RWPE2 (cell line): ENCODE results near the gene DLST.

Experiments
- ATAC-seq: fragments of 200-7000 bp; cut with Tn5 transposase; 3 replicates; pipeline ENCODE4 v1.9.1; 2021; ENCODE audit warnings: low read depth
- DNase-seq: peaks from one replicate; pipeline ENCODE4 v3.0.0-alpha.2; 2020; ENCODE audit warnings: low spot score
- H3K27ac ChIP-seq: fragments of 450-650 bp; 2 replicates; pipeline ENCODE4 v1.5.1; 2017; ENCODE audit warnings: mild to moderate bottlenecking; ENCODE audit not compliant: poor library complexity, severe bottlenecking
- H3K27me3 ChIP-seq: fragments of 250-450 bp; sonication (Bioruptor Pico); 2 replicates; pipeline ENCODE4 v1.5.1; 2021; ENCODE audit warnings: mild to moderate bottlenecking, moderate library complexity; ENCODE audit not compliant: insufficient read depth, poor library complexity, severe bottlenecking
- H3K36me3 ChIP-seq: fragments of 250-450 bp; sonication (Bioruptor Pico); 2 replicates; pipeline ENCODE4 v1.5.1; 2020; ENCODE audit warnings: low read depth, mild to moderate bottlenecking, moderate library complexity
- H3K4me1 ChIP-seq: fragments of 250-450 bp; sonication (Bioruptor Pico); 2 replicates; pipeline ENCODE4 v1.5.1; 2021; ENCODE audit warnings: mild to moderate bottlenecking, moderate library complexity; ENCODE audit not compliant: insufficient read depth, poor library complexity, severe bottlenecking
- H3K4me3 ChIP-seq: fragments of 250-450 bp; sonication (Bioruptor Pico); 2 replicates; pipeline ENCODE4 v1.5.1; 2021; ENCODE audit warnings: mild to moderate bottlenecking, moderate library complexity; ENCODE audit not compliant: severe bottlenecking
- H3K9me3 ChIP-seq: fragments of 250-450 bp; sonication (Bioruptor Pico); 2 replicates; pipeline ENCODE4 v1.5.1; 2021; ENCODE audit warnings: mild to moderate bottlenecking, moderate library complexity; ENCODE audit not compliant: severe bottlenecking
- TF ChIP-seq, protein P1 (sequence below): fragments of 450-650 bp; IDR thresholded peaks from one replicate; pipeline ENCODE4 v1.5.1; 2017; ENCODE audit warnings: mild to moderate bottlenecking, moderate library complexity; ENCODE audit not compliant: poor library complexity, severe bottlenecking

Gene DLST

DNA sequence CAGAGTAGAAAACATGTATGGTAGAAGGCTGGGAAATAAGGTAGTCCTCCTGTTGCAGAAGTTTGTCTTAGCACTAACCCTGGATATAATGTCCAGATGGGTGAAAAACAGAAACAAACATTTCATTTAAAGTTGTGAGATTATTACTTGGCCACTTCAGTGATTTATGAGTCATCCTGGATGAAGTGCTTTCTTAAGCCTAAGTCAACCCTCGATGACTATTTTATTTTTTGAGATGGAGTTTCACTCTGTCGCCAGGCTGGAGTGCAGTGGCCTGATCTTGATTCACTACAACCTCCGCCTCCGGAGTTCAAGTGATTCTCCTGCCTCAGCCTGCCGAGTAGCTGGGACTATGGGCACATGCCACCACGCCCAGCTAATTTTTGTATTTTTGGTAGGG, 10.2 kb downstream of the DLST start:
- no peak overlapping the region for H3K27ac ChIP-seq
- TF ChIP-seq, protein P1, sequence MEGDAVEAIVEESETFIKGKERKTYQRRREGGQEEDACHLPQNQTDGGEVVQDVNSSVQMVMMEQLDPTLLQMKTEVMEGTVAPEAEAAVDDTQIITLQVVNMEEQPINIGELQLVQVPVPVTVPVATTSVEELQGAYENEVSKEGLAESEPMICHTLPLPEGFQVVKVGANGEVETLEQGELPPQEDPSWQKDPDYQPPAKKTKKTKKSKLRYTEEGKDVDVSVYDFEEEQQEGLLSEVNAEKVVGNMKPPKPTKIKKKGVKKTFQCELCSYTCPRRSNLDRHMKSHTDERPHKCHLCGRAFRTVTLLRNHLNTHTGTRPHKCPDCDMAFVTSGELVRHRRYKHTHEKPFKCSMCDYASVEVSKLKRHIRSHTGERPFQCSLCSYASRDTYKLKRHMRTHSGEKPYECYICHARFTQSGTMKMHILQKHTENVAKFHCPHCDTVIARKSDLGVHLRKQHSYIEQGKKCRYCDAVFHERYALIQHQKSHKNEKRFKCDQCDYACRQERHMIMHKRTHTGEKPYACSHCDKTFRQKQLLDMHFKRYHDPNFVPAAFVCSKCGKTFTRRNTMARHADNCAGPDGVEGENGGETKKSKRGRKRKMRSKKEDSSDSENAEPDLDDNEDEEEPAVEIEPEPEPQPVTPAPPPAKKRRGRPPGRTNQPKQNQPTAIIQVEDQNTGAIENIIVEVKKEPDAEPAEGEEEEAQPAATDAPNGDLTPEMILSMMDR: no peak
- peaks cover 94% of the 10 kb centered on the region for H3K36me3 ChIP-seq
- ATAC-seq: no peak
- no peak overlapping the region for H3K4me3 ChIP-seq
- peaks cover 20% of the 10 kb centered on the region for H3K4me1 ChIP-seq
- H3K27me3 ChIP-seq: no peaks in the 10 kb centered on the region
- no peaks in the 10 kb centered on the region for H3K9me3 ChIP-seq
- no peak for DNase-seq

DNA sequence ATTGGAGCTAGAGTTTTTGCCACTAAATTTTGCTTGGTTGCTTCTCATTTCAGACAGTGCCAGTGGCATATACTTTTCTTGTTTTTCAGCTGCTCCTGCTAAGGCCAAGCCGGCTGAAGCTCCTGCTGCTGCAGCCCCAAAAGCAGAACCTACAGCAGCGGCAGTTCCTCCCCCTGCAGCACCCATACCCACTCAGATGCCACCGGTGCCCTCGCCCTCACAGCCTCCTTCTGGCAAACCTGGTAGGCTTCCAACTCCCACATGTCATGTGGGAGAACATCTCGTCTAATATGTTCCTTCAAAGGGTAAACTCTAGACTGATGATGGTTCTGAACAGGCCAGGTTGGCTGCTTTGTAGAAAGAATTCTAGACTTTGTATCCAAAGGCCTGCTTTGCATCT, 11.0 kb downstream of the DLST start:
- no peak for DNase-seq
- no peak overlapping the region for H3K27ac ChIP-seq
- H3K4me3 ChIP-seq: no peak overlapping the region
- H3K4me1 ChIP-seq: peaks cover 12% of the 10 kb centered on the region
- H3K27me3 ChIP-seq: no peaks in the 10 kb centered on the region
- no peaks in the 10 kb centered on the region for H3K9me3 ChIP-seq
- TF ChIP-seq, protein P1: no peak
- ATAC-seq: no peak
- H3K36me3 ChIP-seq: peaks cover 94% of the 10 kb centered on the region

DNA sequence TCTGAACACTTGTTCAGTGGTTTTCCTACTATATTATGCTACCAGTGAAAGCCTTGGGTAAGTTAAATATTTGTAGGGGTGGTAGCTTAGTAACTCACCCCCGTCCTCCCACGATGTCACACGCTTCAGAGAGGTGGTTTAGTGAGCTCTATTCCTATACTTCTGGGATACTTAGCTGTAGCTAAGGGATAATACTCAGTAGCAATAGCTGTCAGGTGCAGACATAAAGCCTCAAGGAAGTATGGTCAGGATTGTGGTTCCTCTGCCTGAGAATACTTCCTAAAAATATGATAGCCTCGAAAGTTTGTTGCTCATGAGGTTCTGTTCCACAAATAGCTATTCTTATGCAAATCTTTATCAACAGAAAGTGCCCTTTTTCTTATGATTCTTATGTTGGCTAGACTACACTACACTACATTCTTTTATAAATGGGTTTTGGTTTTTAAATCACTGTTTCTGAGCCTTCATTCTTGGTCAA, 11.9 kb downstream of the DLST start:
- Histone ChIP-seq H3K4me3 (no peak overlapping the region), H3K4me1 (peaks cover 3% of the 10 kb centered on the region), H3K36me3 (peaks cover 99% of the 10 kb centered on the region), H3K27me3 (no peaks in the 10 kb centered on the region), H3K27ac (no peak overlapping the region), H3K9me3 (no peaks in the 10 kb centered on the region)
- DNase-seq: no peak
- TF ChIP-seq, protein P1: no peak
- ATAC-seq: no peak

DNA sequence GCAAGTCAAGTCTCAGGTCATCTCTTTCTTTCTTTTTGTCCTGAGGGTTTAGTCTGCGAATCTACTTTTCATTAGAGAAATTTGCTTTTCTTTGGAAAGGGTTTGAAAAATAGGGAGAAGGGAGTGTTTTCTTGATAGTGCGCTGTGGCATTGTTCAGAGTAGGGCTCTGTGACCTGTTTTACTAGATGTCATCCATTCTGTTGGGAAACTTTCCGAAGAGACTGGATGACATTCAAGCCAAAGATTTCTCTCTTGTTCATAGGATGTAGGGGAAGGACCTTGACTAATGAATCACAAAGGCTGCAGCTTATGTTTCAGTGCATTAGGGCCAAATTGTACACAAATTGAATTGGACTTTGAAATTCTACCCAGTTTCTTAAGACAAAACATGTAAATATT, 14.7 kb downstream of the DLST start:
- Histone ChIP-seq H3K27me3 (no peaks in the 10 kb centered on the region), H3K4me1 (no peaks in the 10 kb centered on the region), H3K9me3 (no peaks in the 10 kb centered on the region), H3K36me3 (peaks cover 100% of the 10 kb centered on the region), H3K27ac (no peak overlapping the region), H3K4me3 (no peak overlapping the region)
- DNase-seq: no peak
- TF ChIP-seq, protein P1: no peak
- ATAC-seq: no peak

DNA sequence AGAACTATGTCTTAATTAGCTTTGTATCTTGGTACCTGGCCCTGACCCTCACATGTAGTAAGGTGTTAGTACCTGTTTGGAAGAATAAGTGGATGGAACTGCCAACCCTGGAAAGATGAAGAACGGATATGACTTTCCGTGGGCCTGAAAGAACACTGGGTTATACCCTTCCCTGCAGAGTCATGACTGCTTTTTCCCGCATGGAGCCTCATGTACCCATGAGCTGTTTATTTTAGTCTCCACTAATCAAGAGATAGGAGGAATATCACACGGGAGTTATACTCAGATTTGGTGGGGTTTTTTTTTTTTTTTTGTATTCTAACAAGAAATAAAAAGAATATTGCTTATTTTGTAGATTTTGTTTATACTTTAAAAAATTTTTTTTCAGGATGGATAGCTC, 15.9 kb downstream of the DLST start:
- TF ChIP-seq, protein P1: no peak
- H3K4me3 ChIP-seq: no peak overlapping the region
- no peak overlapping the region for H3K27ac ChIP-seq
- H3K9me3 ChIP-seq: no peaks in the 10 kb centered on the region
- H3K27me3 ChIP-seq: no peaks in the 10 kb centered on the region
- no peaks in the 10 kb centered on the region for H3K4me1 ChIP-seq
- no peak for DNase-seq
- H3K36me3 ChIP-seq: peaks cover 97% of the 10 kb centered on the region
- ATAC-seq: no peak
